ENCODE measurements around the gene LAG3. TPM values are rescaled to one million over a fixed set of nuclear protein-coding genes. Genes with fewer than 3 reads are reported as not detected.

LAG3 gene
- total and polyA plus RNA-seq, 2 experiments from 2014 or later = 3.7 to 4.7 TPM

DNA sequence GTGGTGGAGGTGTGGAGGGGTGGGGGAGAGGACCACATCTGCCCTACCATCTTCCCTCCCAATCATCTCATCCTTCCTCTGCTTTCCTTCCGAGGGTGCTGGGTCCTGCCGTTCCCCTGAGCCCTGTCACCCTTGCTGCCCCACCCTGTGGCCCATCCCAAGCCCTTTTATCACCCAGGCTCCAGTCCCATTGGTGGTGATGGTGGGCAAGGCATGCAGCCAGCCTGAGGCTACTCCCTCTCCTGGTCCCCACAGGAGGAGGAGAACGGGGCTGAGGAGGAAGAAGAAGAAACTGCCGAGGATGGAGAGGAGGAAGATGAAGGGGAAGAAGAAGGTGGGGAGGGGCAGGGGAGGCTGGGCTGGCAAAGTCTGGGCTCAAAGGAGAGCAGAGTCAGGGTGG, 2.7 kb upstream of the LAG3 start (continued):
- TF ChIP-seq, protein P1, sequence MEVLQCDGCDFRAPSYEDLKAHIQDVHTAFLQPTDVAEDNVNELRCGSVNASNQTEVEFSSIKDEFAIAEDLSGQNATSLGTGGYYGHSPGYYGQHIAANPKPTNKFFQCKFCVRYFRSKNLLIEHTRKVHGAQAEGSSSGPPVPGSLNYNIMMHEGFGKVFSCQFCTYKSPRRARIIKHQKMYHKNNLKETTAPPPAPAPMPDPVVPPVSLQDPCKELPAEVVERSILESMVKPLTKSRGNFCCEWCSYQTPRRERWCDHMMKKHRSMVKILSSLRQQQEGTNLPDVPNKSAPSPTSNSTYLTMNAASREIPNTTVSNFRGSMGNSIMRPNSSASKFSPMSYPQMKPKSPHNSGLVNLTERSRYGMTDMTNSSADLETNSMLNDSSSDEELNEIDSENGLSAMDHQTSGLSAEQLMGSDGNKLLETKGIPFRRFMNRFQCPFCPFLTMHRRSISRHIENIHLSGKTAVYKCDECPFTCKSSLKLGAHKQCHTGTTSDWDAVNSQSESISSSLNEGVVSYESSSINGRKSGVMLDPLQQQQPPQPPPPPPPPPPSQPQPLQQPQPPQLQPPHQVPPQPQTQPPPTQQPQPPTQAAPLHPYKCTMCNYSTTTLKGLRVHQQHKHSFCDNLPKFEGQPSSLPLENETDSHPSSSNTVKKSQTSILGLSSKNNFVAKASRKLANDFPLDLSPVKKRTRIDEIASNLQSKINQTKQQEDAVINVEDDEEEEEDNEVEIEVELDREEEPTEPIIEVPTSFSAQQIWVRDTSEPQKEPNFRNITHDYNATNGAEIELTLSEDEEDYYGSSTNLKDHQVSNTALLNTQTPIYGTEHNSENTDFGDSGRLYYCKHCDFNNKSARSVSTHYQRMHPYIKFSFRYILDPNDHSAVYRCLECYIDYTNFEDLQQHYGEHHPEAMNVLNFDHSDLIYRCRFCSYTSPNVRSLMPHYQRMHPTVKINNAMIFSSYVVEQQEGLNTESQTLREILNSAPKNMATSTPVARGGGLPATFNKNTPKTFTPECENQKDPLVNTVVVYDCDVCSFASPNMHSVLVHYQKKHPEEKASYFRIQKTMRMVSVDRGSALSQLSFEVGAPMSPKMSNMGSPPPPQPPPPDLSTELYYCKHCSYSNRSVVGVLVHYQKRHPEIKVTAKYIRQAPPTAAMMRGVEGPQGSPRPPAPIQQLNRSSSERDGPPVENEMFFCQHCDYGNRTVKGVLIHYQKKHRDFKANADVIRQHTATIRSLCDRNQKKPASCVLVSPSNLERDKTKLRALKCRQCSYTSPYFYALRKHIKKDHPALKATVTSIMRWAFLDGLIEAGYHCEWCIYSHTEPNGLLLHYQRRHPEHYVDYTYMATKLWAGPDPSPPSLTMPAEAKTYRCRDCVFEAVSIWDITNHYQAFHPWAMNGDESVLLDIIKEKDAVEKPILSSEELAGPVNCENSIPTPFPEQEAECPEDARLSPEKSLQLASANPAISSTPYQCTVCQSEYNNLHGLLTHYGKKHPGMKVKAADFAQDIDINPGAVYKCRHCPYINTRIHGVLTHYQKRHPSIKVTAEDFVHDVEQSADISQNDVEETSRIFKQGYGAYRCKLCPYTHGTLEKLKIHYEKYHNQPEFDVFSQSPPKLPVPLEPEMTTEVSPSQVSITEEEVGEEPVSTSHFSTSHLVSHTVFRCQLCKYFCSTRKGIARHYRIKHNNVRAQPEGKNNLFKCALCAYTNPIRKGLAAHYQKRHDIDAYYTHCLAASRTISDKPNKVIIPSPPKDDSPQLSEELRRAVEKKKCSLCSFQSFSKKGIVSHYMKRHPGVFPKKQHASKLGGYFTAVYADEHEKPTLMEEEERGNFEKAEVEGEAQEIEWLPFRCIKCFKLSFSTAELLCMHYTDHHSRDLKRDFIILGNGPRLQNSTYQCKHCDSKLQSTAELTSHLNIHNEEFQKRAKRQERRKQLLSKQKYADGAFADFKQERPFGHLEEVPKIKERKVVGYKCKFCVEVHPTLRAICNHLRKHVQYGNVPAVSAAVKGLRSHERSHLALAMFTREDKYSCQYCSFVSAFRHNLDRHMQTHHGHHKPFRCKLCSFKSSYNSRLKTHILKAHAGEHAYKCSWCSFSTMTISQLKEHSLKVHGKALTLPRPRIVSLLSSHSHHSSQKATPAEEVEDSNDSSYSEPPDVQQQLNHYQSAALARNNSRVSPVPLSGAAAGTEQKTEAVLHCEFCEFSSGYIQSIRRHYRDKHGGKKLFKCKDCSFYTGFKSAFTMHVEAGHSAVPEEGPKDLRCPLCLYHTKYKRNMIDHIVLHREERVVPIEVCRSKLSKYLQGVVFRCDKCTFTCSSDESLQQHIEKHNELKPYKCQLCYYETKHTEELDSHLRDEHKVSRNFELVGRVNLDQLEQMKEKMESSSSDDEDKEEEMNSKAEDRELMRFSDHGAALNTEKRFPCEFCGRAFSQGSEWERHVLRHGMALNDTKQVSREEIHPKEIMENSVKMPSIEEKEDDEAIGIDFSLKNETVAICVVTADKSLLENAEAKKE (CRISPR knock-in tag; IDR thresholded peaks at IDR 0.05) = no peak
- no peak for TF ChIP-seq POLR2AphosphoS5 (IDR thresholded peaks at IDR 0.05; ENCODE audit: low read depth)

DNA sequence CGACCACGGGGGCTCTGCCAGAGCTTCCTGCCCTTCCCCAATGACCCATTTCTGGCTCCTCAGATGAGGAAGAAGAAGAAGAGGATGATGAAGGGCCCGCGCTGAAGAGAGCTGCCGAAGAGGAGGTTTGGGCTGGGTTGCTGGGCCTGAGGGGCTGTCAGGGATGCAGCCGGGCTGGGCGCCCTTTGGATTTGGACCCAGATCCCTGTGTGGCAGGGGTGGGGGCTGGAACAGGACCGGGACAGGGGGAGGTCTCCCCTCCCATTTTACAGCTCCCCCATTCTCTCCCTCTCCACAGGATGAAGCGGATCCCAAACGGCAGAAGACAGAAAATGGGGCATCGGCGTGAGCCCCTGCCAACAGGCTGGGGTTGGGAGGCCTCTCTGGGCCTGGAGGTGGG, 2.2 kb upstream of the LAG3 start:
- H3K4me1 Mint-ChIP-seq = peaks cover 63% of the 10 kb centered on the region
- Histone ChIP-seq H3K4me3 (no peak overlapping the region), H3K79me2 (replicated peaks; ENCODE audit: insufficient read depth) (peaks cover 20% of the 10 kb centered on the region)

More for the DNA sequence above, 2.2 kb upstream of the LAG3 start:
- Histone ChIP-seq H3K36me3 (ENCODE audit: insufficient read depth) (no peaks in the 10 kb centered on the region), H2AFZ (no peak overlapping the region), H3K4me1 (ENCODE audit: insufficient read depth) (peaks cover 46% of the 10 kb centered on the region), H3K27ac (ENCODE audit: low read depth) (no peak overlapping the region), H3K27me3 (ENCODE audit: insufficient read depth) (peaks cover 49% of the 10 kb centered on the region), H4K20me1 (replicated peaks; ENCODE audit: insufficient read depth) (peaks cover 20% of the 10 kb centered on the region), H3F3A (replicated peaks; ENCODE audit: low read depth) (peaks cover 48% of the 10 kb centered on the region), H3K4me2 (no peak overlapping the region; the same call in 1 of the 2 replicates), H3K9me2 (ENCODE audit: insufficient read depth) (no peaks in the 10 kb centered on the region)
- Mint-ChIP-seq H3K36me3 (ENCODE audit: low read depth) (peaks cover 22% of the 10 kb centered on the region), H3K27ac (no peak overlapping the region), H3K4me3 (no peak overlapping the region), H3K9me3 (no peaks in the 10 kb centered on the region; the same call in 2 of the 3 replicates), H3K27me3 (ENCODE audit: insufficient read depth, low read depth, poor library complexity) (peaks cover 44% of the 10 kb centered on the region)
- TF ChIP-seq JUNB (IDR thresholded peaks at IDR 0.05; ENCODE audit: unreplicated experiment) = no peak
- TF ChIP-seq ZNF114 (CRISPR knock-in tag; IDR thresholded peaks at IDR 0.05) = no peak
- TF ChIP-seq, protein P2, sequence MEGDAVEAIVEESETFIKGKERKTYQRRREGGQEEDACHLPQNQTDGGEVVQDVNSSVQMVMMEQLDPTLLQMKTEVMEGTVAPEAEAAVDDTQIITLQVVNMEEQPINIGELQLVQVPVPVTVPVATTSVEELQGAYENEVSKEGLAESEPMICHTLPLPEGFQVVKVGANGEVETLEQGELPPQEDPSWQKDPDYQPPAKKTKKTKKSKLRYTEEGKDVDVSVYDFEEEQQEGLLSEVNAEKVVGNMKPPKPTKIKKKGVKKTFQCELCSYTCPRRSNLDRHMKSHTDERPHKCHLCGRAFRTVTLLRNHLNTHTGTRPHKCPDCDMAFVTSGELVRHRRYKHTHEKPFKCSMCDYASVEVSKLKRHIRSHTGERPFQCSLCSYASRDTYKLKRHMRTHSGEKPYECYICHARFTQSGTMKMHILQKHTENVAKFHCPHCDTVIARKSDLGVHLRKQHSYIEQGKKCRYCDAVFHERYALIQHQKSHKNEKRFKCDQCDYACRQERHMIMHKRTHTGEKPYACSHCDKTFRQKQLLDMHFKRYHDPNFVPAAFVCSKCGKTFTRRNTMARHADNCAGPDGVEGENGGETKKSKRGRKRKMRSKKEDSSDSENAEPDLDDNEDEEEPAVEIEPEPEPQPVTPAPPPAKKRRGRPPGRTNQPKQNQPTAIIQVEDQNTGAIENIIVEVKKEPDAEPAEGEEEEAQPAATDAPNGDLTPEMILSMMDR (conservative IDR thresholded peaks at IDR 0.05; ENCODE audit: low read depth in 2 of 2) = no peak
- TF ChIP-seq CREB1 (CRISPR knock-in tag; IDR thresholded peaks at IDR 0.05; ENCODE audit: low read depth) = no peak
- no peak for TF ChIP-seq NANOG (IDR thresholded peaks at IDR 0.05; ENCODE audit: borderline replicate concordance)
- no peak for TF ChIP-seq EZH2 (IDR thresholded peaks at IDR 0.05; ENCODE audit: low read depth, unreplicated experiment)
- DNase-seq (ENCODE audit: low spot score) (no peak), ATAC-seq (no peak)
